Cardiac septum (tissue), 1 donor: ENCODE results near the gene KDELR3. TPM values are rescaled to one million over a fixed set of nuclear protein-coding genes. Genes with fewer than 3 reads are reported as not detected.

Source experiments
- DNase-seq: peaks from one replicate; pipeline ENCODE4 v3.0.0-alpha.2; 2020; ENCODE audit warnings: low spot score
- intact Hi-C: fragments of 100-400 bp; cut with DNase I; formaldehyde crosslinking; loops from one replicate; pipeline ENCODE4 v1.14.0; 2022
- total RNA-seq: library from RNA; stranded (reverse); fragmentation: NEBNext Ultra II Directional; extraction: Animal tissue kit (Norgen Biotek cat#: 25700); gene quantifications from one replicate; pipeline ENCODE4 v1.2.1, GENCODE V29; 2021
- donor health status: DM: no; HTN: no; CAD: no.

Gene KDELR3
- total RNA-seq, 1 donor from 2014 or later: 18.2 TPM

GRCh38 chr22:38474003-38474607 is 6.2 kb downstream of the KDELR3 start:
- intact Hi-C loops: no loop called here
- no peak for DNase-seq

DNA sequence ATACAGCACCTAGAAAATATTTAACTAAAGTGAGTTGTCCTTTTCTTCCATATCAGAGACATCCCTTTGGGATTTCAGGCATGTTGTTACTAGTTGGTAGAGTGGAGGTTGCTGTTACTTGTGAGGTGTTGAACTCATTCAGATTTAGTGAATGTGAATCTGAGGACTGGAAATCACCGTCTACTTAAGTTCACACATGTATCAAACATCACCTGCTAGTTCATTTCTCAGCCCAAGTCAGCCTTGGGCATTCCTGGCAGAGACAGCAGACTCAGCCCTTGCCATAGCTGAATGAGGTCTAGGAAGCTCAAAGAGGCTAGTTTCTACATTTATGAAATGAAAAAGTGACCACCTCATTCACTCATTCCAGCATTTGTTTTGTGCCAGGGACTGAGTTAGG is 9.7 kb downstream of the KDELR3 start:
- intact Hi-C loops: loop anchor here (5.0 kb wide), 1 partner anchor 45 kb away; no protein-coding TSS in a partner anchor
- no peak for DNase-seq

DNA sequence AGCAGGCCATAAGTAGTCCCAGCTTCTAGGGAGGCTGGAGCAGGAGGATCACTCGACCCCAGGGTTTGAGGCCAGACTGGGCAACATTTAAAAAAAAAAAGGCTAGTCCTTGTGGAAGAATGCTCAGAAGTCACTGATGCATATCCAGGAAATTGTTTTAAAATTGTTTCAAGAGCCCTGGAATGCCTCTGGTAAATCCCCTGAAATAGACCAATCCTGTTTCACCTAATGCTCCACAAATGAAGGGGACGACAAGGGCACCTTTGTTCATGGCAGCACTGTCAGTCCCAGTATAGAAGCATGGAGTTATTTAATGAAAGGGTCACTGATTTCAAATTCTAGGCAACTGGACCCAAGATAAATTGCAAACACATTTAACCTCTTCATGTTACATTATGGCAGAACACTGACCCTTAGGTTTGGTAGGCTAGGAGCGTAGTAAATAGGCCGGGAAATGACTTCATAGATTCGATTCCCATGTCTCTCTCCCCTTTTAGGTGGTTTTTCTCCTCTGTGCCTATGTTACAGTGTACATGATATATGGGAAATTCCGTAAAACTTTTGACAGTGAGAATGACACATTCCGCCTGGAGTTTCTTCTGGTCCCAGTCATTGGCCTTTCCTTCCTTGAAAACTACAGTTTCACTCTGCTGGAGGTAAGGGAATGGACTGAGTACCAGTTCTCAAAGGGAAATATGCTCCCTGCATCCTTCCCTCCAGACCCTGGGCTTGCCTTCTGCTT is 11.4 kb downstream of the KDELR3 start:
- no peak for DNase-seq
- intact Hi-C loops: loop anchor here (5.0 kb wide), 1 partner anchor 43 kb away; no protein-coding TSS in a partner anchor

- DNase-seq: no peak
- intact Hi-C loops: no loop called here
Measured at GRCh38 chr22:38481162-38481870, 13.4 kb downstream of the KDELR3 start.

DNA sequence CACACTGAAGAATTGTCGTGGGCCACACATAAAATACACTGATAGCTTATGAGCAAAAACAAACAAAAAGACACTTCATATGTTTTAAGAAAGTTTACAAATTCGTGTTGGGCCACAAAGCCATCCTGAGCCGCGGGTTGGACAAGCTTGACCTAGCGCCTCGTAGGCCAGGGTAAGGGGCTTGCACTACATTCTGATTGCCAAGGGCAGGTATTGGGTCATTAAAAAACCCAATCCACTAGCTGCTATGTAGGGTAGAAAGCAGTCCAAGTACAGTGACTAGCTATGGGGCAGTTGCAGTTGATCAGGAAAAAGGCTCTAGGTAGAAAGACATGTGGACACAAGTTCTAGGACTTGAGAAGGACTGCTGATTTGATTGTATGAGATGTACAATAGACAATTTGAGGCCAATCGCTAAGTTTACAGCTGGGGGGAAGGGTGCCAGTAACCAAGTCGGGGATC is 14.0 kb downstream of the KDELR3 start:
- intact Hi-C loops: no loop called here
- DNase-seq: no peak

- DNase-seq: no peak
- intact Hi-C loops: no loop called here
Measured at GRCh38 chr22:38482662-38483308, 14.9 kb downstream of the KDELR3 start.

DNA sequence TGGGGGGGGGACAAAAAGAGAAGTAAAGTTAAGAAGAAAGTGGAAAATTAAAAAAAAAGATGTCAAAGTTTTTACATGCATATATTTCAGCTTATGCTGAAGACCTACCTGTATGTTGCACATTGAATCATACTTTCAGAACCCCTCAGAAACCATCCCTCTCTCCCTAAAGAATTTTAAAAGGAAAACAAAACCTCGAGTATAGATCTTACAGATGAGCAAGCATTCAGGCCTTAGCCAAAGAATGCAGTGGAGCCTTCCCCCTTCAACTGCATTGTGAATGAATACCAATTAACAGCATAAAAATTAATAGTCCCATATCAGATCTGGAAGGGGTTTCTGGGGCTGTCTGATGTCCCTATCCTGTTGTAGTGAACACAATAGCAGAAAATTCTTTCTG is 16.3 kb downstream of the KDELR3 start:
- intact Hi-C loops: no loop called here

GRCh38 chr22:38485783-38486182 is 17.9 kb downstream of the KDELR3 start:
- no peak for DNase-seq
- intact Hi-C loops: no loop called here

More for the DNA sequence above, 16.3 kb downstream of the KDELR3 start:
- DNase-seq: no peak

DNA sequence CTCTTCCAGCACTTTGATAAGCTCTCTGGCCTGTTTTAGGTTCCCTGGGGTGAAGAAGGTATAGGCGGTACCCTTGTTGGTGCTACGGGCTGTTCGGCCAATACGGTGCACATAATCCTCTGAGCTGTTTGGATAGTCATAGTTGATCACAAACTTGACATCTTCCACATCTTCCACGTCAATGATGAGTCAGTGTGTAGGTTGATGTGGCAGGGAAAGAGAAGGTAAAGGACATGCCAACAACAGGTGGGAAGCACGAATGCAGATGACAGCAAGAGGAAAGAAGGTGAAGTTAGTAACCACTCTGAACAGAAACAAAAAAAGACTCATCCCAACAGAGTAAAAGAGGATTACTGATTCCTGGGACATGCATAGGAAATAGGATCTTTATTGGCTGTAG is 20.1 kb downstream of the KDELR3 start:
- intact Hi-C loops: no loop called here
- DNase-seq: no peak

- intact Hi-C loops: no loop called here
- no peak for DNase-seq
Measured at GRCh38 chr22:38489142-38489541, 21.2 kb downstream of the KDELR3 start.

- intact Hi-C loops: no loop called here
Measured at GRCh38 chr22:38489561-38490145, 21.8 kb downstream of the KDELR3 start.

GRCh38 chr22:38490475-38490874 is 22.6 kb downstream of the KDELR3 start:
- DNase-seq: no peak
- intact Hi-C loops: no loop called here

More at GRCh38 chr22:38489561-38490145, 21.8 kb downstream of the KDELR3 start:
- DNase-seq: no peak

GRCh38 chr22:38490915-38491314 is 23.0 kb downstream of the KDELR3 start:
- no peak for DNase-seq
- intact Hi-C loops: no loop called here

GRCh38 chr22:38491707-38492348 is 23.9 kb downstream of the KDELR3 start:
- intact Hi-C loops: no loop called here
- no peak for DNase-seq

- DNase-seq: no peak
- intact Hi-C loops: no loop called here
Measured at GRCh38 chr22:38494498-38494897, 26.6 kb downstream of the KDELR3 start.

- intact Hi-C loops: no loop called here
- DNase-seq: no peak
Measured at GRCh38 chr22:38494939-38495338, 27.0 kb downstream of the KDELR3 start.

DNA sequence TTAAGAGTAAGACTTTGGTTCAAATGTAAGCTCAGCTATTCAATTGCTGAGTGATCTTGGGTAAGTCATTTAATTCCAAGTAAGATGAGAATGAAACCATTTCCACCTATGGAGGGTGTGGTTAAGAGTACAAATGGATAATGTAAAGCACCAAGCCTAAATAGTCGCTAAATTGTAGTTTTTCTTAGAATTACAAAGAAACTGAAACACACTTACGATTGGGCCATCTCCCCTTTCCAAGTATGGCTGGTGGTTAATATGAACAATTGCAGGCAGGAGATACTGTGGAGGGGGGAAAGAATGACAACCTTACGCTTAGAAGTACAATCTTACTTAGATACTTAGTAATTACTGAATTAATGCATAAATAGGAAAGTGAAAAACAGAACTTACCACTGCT is 30.0 kb downstream of the KDELR3 start:
- intact Hi-C loops: no loop called here
- DNase-seq: no peak

DNA sequence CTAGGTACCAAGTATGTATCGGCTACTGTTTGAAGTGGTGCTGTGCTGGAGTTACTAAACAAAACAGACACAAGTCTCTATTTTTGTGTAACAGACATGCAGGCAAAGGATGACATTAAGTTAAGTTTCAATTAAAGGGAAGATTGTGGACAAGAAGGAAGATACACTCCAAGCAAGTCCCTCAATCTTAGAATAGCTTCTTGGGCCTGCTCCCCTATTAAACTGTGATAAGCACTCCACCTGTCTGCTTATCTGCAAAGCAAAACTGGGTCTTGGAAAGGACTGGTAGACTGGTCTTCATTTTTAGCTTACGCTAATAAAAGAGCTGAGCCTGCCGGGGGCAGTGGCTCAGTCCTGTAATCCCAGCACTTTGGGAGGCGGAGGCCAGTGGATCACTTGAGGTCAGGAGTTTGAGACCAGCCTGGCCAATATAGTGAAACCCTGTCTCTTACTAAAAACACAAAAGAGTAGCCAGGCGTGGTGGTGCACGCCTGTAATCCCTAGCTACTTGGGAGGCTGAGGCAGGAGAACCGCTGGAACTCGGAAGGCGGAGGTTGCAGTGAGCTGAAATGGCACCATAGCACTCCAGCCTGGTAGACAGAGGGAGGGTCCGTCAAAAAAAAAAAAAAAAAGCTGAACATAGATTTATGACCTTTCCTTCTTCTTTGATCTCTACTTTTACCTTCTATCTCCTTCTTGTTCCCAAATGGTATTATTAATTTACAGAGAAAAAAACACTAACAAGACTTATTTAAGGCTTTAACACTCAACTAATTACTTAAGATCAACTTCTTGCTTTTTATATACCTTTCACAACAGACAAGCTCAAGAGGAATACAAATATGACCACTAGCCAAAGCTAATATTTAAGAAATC is 34.1 kb downstream of the KDELR3 start:
- intact Hi-C loops: loop anchor here (5.0 kb wide), 1 partner anchor 35 kb away; the partner anchor contains the start of gene KDELR3

More for the DNA sequence above, 34.1 kb downstream of the KDELR3 start:
- no peak for DNase-seq
